Stimulated activated CD8-positive, alpha-beta memory T cell treated with anti-CD3 and anti-CD28 coated beads, Interleukin-4, amount 100 ng/mL, for 24 hours (primary cell): ENCODE data around the gene GCNT2.
"Not testable (repeated sequence)": the region's sequence is repeated elsewhere in the genome, so short reads cannot be mapped to it uniquely, and the experiment has no call there.

Experiments
- DNase-seq: peaks from one replicate; pipeline ENCODE4 v3.0.0-alpha.2; 2020; ENCODE audit warnings: low read depth

Gene GCNT2

GRCh38 chr6:10660431-10661191 lies 139.5 kb downstream of the GCNT2 start:
- not testable (repeated sequence) for DNase-seq

DNA sequence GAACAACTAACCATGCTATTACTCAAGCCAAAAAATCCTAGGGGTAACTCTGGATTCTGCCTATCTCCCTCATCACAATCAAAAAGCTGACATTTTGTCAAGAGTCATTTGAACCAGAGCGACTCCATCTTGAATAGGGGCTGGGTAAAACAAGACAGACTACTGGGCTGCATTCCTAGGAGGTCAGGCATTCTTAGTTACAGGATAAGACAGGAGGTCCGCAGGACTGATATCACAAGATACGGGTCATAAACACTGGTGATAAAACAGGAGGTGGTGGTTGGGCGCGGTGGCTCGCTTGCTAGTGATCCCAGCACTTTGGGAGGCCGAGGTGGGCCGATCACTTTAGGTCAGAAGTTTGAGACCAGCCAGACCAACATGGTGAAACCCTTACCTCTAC lies 141.1 kb downstream of the GCNT2 start:
- no peak for DNase-seq

- no peak for DNase-seq
These were observed 141.6 kb downstream of the GCNT2 start for GRCh38 chr6:10662742-10663141.

GRCh38 chr6:10665595-10665994 lies 144.4 kb downstream of the GCNT2 start:
- not testable (repeated sequence) for DNase-seq

GRCh38 chr6:10668126-10668917 lies 147.2 kb downstream of the GCNT2 start:
- no peak for DNase-seq

- DNase-seq = no peak
These were observed 155.3 kb downstream of the GCNT2 start for GRCh38 chr6:10676403-10676802.

GRCh38 chr6:10678456-10678855 lies 157.3 kb downstream of the GCNT2 start:
- DNase-seq = no peak
